OCI-M1 (cell line): ENCODE measurements around the gene MYBBP1A.
"Not testable (repeated sequence)": the region's sequence is repeated elsewhere in the genome, so short reads cannot be mapped to it uniquely, and the experiment has no call there.

ENCODE experiments used
- DNase-seq: peaks from one replicate; lab custom pipeline; 2025; lab: John Stamatoyannopoulos, UW

MYBBP1A gene

DNA sequence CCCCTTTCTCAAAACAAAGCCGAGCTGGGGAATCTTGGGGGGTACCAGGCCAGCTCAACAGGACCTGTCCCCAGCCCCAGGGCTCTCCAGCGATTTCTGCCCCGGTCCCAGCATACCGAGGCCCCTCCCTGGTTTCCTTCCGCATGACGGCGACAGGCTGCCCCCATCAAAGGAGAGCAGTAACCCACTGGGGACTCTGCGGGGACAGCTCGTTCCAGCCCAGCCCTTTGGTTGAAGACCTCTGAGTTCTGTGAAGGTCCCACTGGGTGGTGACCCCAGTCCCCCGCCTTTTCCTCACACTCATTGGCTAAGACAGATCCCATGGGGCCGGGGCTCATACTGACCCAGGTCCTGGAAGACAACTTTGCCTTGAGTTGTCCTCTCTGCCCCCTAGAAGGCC lies 33.2 kb upstream of the MYBBP1A start:
- DNase-seq: no peak

DNA sequence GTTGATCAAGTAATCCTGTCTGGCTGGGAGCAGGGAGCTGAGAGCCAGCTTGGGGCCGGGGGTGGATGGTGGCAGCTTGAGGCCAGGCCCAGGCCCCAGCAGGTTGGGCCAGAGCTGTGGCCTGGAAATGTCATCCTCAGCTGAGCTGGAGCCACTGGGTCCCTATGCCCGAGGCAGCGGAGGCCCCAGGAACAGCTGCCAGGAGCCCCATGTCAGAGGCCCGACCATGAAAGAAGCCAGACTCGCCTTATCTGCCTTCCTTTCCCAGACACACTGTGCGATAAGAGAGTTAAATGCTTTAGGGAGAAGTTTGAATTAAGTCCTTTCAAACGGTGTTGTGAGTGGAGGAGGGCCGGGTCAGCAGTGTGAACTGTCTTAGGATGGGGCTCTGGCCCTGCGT lies 32.6 kb upstream of the MYBBP1A start:
- peak; percentile 85 for DNase-seq

DNA sequence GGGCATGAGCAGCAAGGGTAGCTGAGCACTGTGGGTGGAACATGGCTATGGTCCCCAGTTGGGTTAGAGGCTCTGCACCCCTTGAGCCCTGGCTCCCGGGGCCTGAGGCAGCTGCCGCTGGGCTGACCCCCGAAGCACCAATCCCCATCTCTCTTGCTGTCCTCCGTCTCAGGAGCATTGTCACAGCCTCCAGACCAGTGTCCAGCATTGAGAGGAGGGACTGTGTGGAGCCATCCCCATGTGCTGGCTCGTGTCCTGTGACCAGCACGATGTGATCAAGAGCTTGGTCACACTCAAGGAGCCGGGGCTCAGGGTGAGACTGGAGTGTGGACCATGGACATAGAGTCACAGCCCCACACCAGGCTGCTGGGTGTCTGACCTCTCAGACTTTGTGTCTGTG lies 32.0 kb upstream of the MYBBP1A start:
- no peak for DNase-seq

DNA sequence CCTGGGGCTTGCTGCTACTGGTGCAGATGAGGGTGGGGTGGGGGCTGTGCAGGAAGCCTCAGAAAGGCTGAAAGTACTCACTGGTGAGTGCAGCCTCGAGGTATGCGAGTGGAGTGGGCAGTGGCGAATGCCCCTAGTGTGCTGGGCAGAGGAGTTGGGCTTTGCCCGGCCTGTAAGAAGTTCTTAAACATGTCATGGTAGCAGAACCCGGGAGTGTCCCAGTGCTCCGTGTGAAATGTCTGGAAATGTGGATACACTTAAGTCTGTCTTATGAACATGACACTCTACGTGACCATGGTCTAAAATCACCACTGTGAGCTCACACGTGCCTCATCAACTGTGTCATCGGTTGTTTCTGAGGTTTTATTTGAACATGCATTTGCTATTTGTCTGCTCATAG lies 30.9 kb upstream of the MYBBP1A start:
- no peak for DNase-seq

DNA sequence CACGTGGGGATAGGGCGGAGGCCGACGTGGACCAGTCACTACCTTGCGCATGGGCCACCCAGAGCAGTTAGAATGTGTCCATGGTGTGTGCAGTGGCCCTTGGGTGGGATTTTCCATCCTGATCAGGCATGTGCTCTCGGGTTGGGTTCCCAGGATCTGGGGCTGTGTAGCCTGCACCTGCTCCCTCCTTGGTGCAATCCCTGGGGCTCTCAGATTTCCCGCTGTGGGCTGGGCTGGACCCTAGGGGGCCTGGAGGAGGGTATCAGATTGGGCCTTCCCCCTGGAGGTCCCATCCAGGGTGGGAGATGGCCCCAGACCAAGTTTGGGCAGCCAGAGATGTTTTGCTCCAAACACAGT lies 30.4 kb upstream of the MYBBP1A start:
- DNase-seq: no peak

DNA sequence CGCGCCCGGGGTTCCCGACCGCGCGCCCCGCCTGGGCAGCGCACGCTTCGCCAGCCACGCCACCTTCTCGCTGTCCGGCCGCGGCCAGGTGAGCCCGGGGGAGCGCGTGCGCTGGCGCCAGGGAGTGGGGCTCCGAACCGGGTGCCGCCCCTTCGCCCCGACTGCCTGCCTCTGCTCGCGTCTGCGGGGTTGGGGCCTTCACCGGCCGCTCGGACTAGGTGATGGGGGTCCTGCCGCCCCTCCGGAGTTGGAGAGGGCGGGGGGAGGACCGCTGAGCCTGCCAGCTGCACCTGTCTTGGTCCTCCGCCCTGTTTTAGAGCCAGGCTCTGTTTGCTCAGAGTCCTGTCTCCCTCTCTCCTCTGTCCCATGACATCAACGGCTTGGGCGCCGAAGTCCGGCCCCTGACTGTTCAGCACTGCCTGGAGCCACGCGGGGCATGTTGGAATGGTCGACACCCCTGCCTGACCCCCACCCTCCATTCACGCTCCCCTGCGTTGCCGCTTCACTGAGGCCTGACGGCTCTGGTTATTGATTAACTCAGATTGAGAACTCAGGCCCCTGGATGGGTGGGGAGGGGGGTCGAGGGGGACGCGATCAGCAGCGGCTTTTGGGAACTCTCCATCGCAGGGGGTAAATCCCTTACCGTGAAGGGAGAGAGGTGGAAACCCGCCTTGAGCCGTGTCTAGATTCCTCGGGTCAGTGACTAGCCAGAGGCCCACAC lies 29.9 kb upstream of the MYBBP1A start:
- DNase-seq: no peak

DNA sequence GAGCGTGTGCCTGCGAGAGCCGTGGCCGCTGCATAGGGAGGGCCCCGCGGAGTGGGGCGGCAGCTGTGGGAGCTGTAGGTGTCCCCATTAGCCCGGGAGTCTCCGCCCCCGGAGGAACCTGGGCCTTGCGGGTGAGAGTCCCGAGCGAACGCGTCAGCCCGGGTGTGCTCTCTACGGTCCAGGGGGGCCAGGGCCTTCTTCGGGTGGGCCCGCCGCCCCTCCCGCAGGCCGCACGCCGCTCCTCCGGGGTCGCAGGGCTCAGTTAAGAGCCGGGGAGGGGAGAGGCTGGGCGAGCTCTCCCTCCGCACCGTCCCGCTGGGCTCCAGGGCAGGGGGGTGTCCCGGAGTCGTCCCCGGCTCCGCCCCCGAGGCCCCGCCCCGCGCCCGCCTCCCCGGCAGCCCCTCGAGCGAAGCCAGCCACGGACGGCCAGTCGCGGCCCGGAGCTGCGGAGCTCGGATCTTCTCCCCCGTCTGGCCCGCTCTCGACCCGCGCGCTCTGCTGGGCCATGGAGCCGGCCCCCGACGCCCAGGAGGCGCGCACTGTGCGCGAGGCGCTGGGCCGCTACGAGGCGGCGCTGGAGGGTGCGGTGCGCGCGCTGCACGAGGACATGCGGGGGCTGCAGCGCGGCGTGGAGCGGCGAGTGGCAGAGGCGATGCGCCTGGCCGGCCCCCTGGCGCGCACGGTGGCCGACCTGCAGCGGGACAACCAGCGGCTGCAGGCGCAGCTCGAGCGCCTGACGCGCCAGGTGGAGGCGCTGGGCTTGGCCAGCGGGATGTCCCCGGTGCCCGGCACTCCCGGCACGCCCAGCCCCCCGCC lies 29.1 kb upstream of the MYBBP1A start, which contains the start of gene SMTNL2:
SMTNL2 (plus strand) TSS at position 429 of the 816 bp plus-strand sequence; CDS start at position 506, 77 bp downstream.
- DNase-seq: no peak

DNA sequence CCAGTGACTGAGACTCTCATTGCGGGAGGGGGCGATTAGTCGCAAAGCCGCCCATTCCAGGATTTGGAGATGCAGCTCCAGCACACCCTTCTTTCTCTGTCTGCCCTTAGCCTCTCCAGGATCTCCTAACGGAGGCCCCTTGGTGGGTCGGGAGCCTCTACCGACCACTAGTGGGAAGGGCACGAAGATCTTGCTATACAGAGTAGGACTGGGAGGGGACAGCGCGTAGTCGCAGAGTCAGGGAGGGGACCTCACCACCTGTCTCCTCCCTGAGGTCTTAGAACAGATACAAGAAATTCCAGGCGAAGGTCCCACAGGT lies 28.6 kb upstream of the MYBBP1A start:
- no peak for DNase-seq

DNA sequence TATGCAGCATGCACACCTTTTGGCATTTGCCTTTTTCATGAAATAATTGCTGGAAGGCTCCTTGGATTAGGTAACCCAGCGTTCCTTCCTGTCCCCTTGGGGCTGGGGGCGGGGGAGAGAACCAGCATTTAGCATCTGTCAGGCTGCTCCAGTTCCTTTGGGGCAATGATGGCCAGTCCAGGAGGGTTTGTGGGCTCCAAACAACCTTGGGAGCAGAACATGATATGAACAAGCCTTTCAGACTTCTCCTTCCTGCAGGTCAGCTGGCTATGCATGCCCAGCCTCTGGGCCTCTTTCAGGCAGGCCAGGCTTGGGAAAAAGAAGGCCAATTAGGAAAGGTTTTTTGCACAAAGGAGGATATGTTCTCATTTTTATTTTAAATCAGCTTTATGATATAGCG lies 28.0 kb upstream of the MYBBP1A start:
- DNase-seq: no peak

DNA sequence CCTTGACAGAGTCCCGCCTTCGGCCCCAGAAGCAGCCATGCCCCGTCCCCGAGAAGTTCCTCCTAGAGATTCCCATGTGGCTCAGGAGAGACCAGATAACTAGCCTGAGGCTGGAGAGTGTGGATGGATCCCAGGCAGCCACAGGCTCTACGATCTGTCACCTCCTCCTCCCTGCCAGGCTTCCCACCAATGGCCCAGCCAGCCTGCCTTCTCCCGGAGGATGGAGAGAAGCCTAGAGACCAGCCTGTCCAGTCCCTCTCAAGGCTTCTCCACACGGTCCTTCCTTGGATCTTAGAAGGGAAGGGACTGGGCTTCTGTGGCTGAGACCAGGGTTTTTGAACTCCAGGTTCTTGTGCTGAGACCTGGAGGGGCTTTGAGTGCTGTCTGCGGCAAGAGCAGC lies 27.5 kb upstream of the MYBBP1A start:
- no peak for DNase-seq

DNA sequence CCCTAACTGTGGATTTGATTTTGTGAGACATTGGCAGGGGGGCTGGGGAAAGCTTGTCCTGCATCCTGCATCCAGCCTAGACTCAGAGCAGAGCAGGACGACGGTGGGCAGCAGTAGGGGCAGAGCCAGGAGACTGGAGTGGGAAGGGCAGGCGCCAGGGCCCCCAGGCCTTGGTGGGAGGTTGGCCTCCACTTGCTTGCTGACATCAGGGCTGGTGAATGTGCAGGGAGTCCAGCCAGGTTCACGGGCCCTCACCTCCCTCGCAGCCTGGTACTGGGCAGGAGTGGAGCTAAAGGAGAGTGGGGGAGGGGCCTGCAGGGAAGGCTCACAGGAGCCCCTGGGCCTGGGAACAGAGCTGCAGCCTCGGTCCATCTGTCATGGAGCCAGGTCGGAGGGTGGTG lies 26.9 kb upstream of the MYBBP1A start:
- DNase-seq: no peak

DNA sequence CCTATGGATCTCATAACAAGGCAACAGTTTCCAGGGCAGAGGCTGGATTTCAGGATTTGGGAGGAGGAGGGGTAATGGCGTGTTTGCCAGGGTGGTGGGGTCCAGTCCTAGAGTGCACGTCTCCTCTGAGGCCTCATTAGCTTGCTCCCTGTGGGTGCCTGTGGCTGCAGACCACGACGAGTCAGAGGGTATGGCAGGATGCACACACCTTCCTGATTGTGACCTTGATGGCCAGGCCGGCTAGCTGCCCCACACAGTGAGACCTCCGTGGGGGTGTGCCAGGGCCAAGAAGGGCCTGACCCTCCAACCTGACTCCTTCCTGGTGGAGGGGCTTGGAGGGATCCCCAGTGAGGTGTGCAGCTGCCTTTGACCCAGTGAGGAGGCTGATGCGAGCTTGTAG lies 25.1 kb upstream of the MYBBP1A start:
- DNase-seq: no peak

DNA sequence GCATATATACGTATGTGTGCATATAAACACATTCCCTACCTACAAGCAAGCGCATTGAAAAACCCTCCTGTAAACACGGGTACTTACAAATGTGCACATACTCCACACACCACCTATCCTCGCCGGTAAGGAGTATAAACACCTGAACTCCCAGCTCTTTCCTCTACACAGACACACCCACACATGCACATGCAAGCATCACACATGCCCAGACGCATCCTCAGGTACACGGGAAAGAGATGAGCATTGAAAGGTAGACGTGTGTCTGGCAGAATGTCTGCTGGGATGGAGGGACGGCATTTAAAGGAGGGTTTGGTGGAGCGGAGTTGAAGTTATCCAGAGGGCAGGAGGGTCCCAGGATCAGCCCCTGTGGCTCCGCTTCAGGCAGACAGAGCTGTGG lies 24.5 kb upstream of the MYBBP1A start:
- DNase-seq: no peak

DNA sequence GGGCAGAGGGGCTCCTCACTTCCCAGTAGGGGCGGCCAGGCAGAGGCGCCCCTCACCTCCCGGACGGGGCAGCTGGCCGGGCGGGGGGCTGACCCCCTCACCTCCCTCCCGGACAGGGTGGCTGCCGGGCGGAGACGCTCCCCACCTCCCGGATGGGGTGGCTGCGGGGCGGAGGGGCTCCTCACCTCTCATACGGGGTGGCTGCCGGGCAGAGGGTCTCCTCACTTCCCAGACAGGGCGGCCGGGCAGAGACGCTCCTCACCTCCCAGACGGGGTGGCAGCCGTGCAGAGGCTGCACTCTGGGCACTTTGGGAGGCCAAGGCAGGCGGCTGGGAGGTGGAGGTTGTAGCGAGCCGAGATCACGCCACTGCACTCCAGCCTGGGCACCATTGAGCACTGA lies 23.2 kb upstream of the MYBBP1A start:
- DNase-seq: not testable (repeated sequence)

DNA sequence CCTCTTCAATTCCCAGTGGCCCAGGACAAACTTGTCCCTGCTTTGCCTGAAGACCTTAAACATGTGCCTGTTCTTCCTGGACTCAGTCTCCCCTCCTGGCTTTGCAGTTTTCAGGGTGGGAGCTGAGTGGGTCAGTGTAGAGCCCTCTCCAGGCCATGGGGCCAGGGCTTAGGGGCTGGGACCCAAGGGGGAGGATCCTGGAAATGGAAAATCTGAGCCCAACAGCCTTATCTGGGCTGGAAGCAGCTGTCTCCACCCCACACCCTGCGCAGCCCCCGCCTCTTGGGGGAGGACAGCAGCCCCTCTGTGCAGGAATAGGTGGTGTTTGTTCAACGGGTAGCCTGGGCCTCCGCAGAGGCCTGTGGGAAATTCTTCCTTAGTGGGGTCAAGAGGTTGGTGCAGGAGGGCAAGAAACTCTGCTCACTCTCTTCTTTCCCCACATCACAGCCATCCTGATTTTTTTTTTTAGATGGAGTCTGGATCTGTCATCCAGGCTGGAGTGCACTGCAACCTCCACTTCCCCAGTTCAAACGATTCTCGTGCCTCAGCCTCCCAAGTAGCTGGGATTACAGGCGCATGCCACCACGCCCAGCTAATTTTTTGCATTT lies 22.3 kb upstream of the MYBBP1A start:
- no peak for DNase-seq

DNA sequence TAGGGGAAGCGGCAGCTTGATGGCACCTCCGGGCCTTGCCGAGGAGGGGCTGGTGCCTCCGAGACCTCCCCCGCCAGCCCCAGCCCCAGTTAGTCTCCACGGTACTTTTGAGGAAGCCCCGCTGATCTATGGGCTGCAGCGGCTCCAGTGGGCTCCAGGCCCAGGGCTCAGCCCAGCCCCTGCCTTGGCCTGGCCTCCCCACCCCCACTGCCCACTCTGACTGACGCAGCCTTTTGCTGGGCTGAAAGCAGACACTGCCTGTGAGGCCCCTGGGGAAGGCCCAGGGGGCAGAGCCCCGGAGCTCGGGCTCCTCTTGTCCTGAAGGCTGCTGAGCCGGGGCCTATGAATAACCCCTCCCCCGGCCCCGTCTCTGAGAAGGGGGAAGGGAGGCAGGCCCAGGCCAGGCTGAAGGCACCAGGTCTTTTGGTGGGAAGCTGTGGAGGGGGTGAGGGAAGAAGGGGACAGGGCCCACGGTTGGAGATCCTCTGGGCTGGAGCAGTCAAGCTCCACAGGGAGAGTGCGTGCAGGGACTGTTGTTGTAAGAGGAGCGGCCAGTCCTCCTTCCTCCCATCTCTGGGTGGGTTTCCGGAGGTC lies 21.6 kb upstream of the MYBBP1A start:
- no peak for DNase-seq

DNA sequence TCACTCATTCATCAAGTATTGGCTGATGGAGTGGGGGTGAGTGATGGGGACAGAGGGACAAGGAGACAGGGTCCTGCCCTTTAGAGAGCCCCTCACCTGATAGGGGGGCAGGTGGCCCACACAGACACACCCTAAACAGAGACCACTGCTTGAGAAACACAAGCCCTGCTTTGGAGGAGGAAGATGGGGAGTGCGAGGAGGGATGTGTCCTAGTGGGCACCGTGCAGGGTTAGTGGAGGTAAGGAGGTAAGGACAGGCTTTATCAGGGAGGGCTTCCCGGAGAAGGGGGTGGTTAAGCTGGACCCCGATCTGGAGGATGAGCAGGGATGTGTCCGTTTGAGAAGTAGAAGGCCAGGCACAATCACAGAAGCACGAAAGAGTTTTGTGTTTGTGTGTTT lies 21.0 kb upstream of the MYBBP1A start:
- no peak for DNase-seq

DNA sequence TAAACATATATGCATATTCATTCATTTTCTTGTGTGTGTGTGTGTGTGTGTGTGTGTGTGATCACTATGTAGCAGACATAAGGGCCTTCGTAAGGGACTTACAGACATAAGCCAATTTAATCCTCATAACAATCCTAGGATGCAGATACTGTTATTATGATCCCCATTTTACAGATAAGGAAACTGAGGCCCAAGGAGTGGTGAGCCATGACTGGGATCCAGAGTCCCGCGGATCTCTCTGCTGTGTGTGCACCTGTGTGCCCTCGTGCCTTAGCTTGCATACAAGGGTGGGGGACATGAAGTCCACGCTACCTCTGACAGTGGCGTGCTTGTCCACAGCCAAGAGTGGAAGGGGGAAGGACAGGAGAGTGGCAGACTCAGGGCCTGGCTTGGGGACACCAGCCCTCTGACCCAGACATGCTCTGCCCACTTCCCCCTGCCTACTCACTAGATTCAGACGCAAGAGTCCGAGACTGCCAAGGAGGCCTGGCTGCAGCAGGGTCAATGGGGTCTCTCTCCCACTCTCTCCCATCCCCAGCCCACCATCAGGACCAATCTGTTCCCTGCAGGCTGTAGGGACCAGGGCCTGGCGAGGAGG lies 19.4 kb upstream of the MYBBP1A start:
- DNase-seq: no peak

DNA sequence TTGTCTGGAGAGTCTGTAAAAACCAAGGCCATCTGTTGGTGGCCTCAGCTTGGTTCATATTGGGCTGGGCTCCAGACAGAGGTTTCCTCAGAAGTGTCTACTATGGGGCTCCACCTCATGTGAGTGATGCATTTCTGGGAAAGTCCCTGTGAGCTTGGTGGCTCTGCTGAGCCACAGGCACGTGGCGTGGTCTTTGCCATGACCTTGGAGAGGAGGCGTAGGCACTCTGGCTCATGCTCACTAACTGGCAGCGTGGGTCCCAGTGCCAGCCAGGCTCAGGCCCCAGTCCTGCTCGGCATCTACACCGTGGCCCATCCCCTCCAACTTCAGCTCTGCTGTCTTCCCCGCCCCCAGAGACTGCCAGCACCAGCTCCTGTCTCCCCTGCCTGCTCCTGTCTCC lies 18.5 kb upstream of the MYBBP1A start:
- peak; percentile 12 for DNase-seq

DNA sequence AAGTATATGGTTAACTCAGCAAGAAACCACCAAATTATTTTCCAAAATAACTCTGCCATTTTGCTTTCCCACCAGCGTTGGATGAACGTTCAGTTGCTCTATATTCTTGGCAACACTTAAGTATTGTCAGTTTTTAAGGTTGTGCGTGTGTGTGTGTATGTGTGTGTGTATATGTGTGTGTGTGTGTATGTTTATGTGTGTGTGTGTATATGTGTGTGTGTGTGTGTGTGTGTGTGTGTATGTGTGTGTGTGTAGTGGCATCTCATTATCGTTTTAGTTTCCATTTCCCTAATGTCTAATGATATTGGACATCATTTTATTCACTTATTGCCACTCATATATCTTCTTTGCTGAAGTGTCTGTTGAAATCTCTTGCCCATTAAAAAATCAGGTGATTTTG lies 17.9 kb upstream of the MYBBP1A start:
- DNase-seq: no peak

DNA sequence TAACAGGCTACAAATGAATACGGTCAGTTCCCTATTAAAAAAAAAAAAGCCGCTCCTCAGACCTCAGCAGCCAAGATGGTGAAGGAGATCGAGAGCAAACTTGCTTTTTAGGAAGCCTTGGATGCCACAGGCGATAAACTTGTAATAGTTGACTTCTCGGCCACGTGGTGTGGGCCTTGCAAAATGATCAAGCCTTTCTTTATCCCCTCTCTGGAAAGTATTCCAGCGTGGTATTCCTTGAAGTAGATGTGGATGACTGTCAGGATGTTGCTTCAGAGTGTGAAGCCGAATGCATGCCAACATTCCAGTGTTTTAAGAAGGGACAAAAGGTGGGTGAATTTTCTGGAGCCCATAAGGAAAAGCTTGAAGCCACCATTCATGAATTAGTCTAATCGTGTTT lies 16.9 kb upstream of the MYBBP1A start:
- no peak for DNase-seq

DNA sequence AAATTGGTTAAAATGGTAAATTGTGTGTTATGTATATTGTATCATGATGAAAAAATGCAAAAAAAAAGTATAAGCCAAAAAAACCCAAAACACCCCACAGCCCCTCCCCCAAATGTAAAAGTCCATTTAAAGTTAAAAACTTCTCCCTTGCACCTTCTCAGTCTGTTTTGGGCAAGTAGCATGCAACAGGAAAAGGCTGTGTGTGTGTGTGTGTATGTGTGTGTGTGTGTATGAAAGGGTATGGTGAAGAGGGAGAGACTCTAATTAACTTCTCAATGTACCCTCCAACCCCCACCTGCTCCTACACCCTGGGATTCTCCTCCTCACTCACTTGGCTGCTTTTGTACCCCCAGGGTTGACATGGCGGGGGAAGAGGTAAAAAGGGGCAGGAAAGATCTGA lies 14.4 kb upstream of the MYBBP1A start:
- no peak for DNase-seq

DNA sequence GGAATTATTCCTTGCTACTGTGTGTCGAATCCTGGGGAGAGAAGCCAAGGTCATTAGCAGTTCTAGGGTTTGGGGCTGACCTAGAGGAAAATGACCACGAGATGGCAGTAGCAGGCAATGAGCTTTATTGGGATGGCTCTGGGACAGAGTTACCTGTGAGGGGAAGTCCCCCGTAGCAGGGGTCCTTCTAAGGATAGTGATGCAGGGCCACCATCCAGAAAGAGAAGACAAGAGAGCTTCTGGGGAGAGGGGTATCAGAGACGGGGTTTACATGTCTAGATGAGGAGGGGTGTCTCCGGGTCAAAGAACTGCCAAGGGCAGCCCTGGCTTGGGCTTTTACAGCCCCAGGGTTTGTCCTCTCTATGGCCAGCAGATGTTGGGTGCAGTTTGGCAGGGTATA lies 11.6 kb upstream of the MYBBP1A start:
- peak; percentile 81 for DNase-seq
